IMR-90 (cell line): Measurements from ENCODE around the gene CMC1. TPM values are rescaled to one million over a fixed set of nuclear protein-coding genes. Genes with fewer than 3 reads are reported as not detected.

Source experiments
- ATAC-seq: fragments of 200-7000 bp; cut with Tn5 transposase; 2 replicates; pipeline ENCODE4 v1.9.1; 2020; ENCODE audit warnings: low read depth, mild to moderate bottlenecking, moderate library complexity
- BruUV-seq: library from RNA; stranded (reverse); fragments of 400-500 nt; replicated peaks from 2 replicates; lab custom pipeline; 2021; lab: Mats Ljungman, UMichigan
- CTCF ChIA-PET: fragments of 300-600 bp; formaldehyde crosslinking; extraction: SDS; loops from one replicate; lab custom pipeline; 2021; ENCODE audit warnings: antibody characterized with exemption; lab: Yijun Ruan, JAX
- POLR2A ChIA-PET: fragments of 300-600 bp; sonication (Branson Sonifier 250); formaldehyde crosslinking; loops from one replicate; lab custom pipeline; 2022; ENCODE audit warnings: antibody characterized with exemption; ENCODE audit not compliant: unreplicated experiment; lab: Charles Lee
- DNase-seq: peaks from one replicate; pipeline ENCODE4 v3.0.0; 2013
- H2AFZ ChIP-seq: replicated peaks from 2 replicates; pipeline ENCODE3; 2013; ENCODE audit warnings: low read length, mild to moderate bottlenecking; ENCODE audit not compliant: poor library complexity
- H2AK5ac ChIP-seq: 2 replicates; pipeline ENCODE4 v1.6.1; 2013; ENCODE audit warnings: low read depth, low read length, inconsistent platforms
- H2AK9ac ChIP-seq: replicated peaks from 2 replicates; pipeline ENCODE3; 2013; ENCODE audit warnings: mild to moderate bottlenecking, low read depth, low read length, moderate library complexity; ENCODE audit not compliant: poor library complexity
- H2BK120ac ChIP-seq: 2 replicates; pipeline ENCODE4 v1.6.1; 2013; ENCODE audit warnings: low read depth, low read length, inconsistent platforms
- H2BK15ac ChIP-seq: 3 replicates; pipeline ENCODE4 v1.6.1; 2013; ENCODE audit warnings: low read depth, low read length, inconsistent platforms
- H2BK20ac ChIP-seq: 2 replicates; pipeline ENCODE4 v1.6.1; 2013; ENCODE audit warnings: low read depth, mild to moderate bottlenecking, inconsistent platforms, low read length, moderate library complexity
- H2BK5ac ChIP-seq: 2 replicates; pipeline ENCODE4 v1.6.1; 2013; ENCODE audit warnings: mild to moderate bottlenecking, low read depth, low read length, inconsistent platforms; ENCODE audit not compliant: poor library complexity, severe bottlenecking
- H3K14ac ChIP-seq: replicated peaks from 2 replicates; pipeline ENCODE4 v1.6.1; 2013; ENCODE audit warnings: low read depth, low read length, inconsistent platforms
- H3K18ac ChIP-seq: 2 replicates; pipeline ENCODE4 v1.6.1; 2013; ENCODE audit warnings: low read depth, low read length, control low read depth
- H3K23ac ChIP-seq: 2 replicates; pipeline ENCODE4 v1.6.1; 2013; ENCODE audit warnings: low read depth, low read length, inconsistent platforms
- H3K27ac ChIP-seq: 2 replicates; pipeline ENCODE4 v1.5.1; 2013; ENCODE audit warnings: mild to moderate bottlenecking, control low read depth, low read length; ENCODE audit not compliant: insufficient read depth
- H3K27me3 ChIP-seq: 2 replicates; pipeline ENCODE4 v1.6.1; 2013; ENCODE audit warnings: low read length; ENCODE audit not compliant: control insufficient read depth, insufficient read depth
- H3K36me3 ChIP-seq: 2 replicates; pipeline ENCODE4 v1.6.1; 2013; ENCODE audit warnings: low read length, mixed read lengths; ENCODE audit not compliant: control insufficient read depth, insufficient read depth
- H3K4ac ChIP-seq: 2 replicates; pipeline ENCODE4 v1.6.1; 2013; ENCODE audit warnings: low read depth, low read length, inconsistent platforms
- H3K4me1 ChIP-seq: 2 replicates; pipeline ENCODE4 v1.6.1; 2013; ENCODE audit warnings: low read length, mixed read lengths; ENCODE audit not compliant: control insufficient read depth, insufficient read depth
- H3K4me2 ChIP-seq: 2 replicates; pipeline ENCODE4 v1.6.1; 2013; ENCODE audit warnings: low read depth, mild to moderate bottlenecking, control low read depth, low read length, moderate library complexity
- H3K4me3 ChIP-seq: 2 replicates; pipeline ENCODE4 v1.5.1; 2013; ENCODE audit warnings: low read depth, mild to moderate bottlenecking, control low read depth, low read length, moderate library complexity; ENCODE audit not compliant: insufficient read depth
- H3K56ac ChIP-seq: 2 replicates; pipeline ENCODE4 v1.6.1; 2013; ENCODE audit warnings: low read length, inconsistent platforms; ENCODE audit not compliant: insufficient read depth; ENCODE audit errors: extremely low read depth
- H3K79me1 ChIP-seq, 2 experiments: 2 replicates each; pipeline ENCODE4 v1.6.1; 2013; ENCODE audit warnings: low read length in 2 of 2, inconsistent platforms in 1 of 2, low read depth in 1 of 2
- H3K9ac ChIP-seq: 2 replicates; pipeline ENCODE4 v1.6.1; 2013; ENCODE audit warnings: low read depth, low read length, control low read depth
- H3K9me1 ChIP-seq: 2 replicates; pipeline ENCODE4 v1.6.1; 2013; ENCODE audit warnings: low read length, inconsistent platforms; ENCODE audit not compliant: insufficient read depth
- H3K9me3 ChIP-seq: 2 replicates; pipeline ENCODE4 v1.6.1; 2013; ENCODE audit warnings: low read length; ENCODE audit not compliant: control insufficient read depth, insufficient read depth
- H4K20me1 ChIP-seq: 2 replicates; pipeline ENCODE4 v1.6.1; 2013; ENCODE audit warnings: low read length, inconsistent platforms; ENCODE audit not compliant: insufficient read depth
- H4K5ac ChIP-seq: 2 replicates; pipeline ENCODE4 v1.6.1; 2013; ENCODE audit warnings: mild to moderate bottlenecking, low read depth, low read length, control low read depth
- H4K8ac ChIP-seq, 2 experiments: 2 replicates each; pipeline ENCODE4 v1.6.1; 2013; ENCODE audit warnings: low read depth in 2 of 2, low read length in 2 of 2, control low read depth in 1 of 2, inconsistent platforms in 1 of 2
- H4K91ac ChIP-seq: 2 replicates; pipeline ENCODE4 v1.6.1; 2013; ENCODE audit warnings: low read depth, low read length, inconsistent platforms; ENCODE audit not compliant: insufficient read depth
- BHLHE40 ChIP-seq: fragments of 150-350 bp; IDR thresholded peaks from 2 replicates; pipeline ENCODE4 v1.6.1; 2016; ENCODE audit warnings: mild to moderate bottlenecking, low read depth, low read length
- CEBPB ChIP-seq: IDR thresholded peaks from 2 replicates; pipeline ENCODE4 v1.6.1; 2012; ENCODE audit warnings: low read depth, low read length, improper control_type of control experiment
- CHD1 ChIP-seq: IDR thresholded peaks from 2 replicates; pipeline ENCODE4 v1.6.1; 2012; ENCODE audit warnings: low read depth, low read length, improper control_type of control experiment
- CTCF ChIP-seq: conservative IDR thresholded peaks from 2 replicates; pipeline ENCODE4 v1.5.1; 2012; ENCODE audit warnings: mild to moderate bottlenecking, low read depth, low read length, improper control_type of control experiment
- ELK1 ChIP-seq: fragments of 150-350 bp; IDR thresholded peaks from 2 replicates; pipeline ENCODE4 v1.6.1; 2016; ENCODE audit warnings: low read depth, mild to moderate bottlenecking, low read length, moderate library complexity, borderline replicate concordance
- FOS ChIP-seq: fragments of 150-350 bp; IDR thresholded peaks from 2 replicates; pipeline ENCODE4 v1.6.1; 2016; ENCODE audit warnings: low read depth, low read length
- MAFK ChIP-seq: IDR thresholded peaks from 2 replicates; pipeline ENCODE4 v1.6.1; 2012; ENCODE audit warnings: low read depth, low read length, improper control_type of control experiment
- MAZ ChIP-seq: IDR thresholded peaks from 2 replicates; pipeline ENCODE4 v1.6.1; 2012; ENCODE audit warnings: low read depth, mild to moderate bottlenecking, low read length, improper control_type of control experiment, moderate library complexity, borderline replicate concordance
- MXI1 ChIP-seq: IDR thresholded peaks from 2 replicates; pipeline ENCODE4 v1.6.1; 2012; ENCODE audit warnings: low read depth, mild to moderate bottlenecking, low read length, moderate library complexity, borderline replicate concordance
- NFE2L2 ChIP-seq: fragments of 150-350 bp; IDR thresholded peaks from 2 replicates; pipeline ENCODE4 v1.6.1; 2016; ENCODE audit warnings: low read depth, mild to moderate bottlenecking, low read length
- POLR2A ChIP-seq: IDR thresholded peaks from 2 replicates; pipeline ENCODE4 v1.6.1; 2012; ENCODE audit warnings: mild to moderate bottlenecking, low read depth, low read length
- RAD21 ChIP-seq: IDR thresholded peaks from 2 replicates; pipeline ENCODE4 v1.6.1; 2012; ENCODE audit warnings: low read length, improper control_type of control experiment
- RCOR1 ChIP-seq: IDR thresholded peaks from 2 replicates; pipeline ENCODE4 v1.6.1; 2012; ENCODE audit warnings: mild to moderate bottlenecking, low read length, improper control_type of control experiment; ENCODE audit not compliant: insufficient replicate concordance
- RFX5 ChIP-seq: IDR thresholded peaks from 2 replicates; pipeline ENCODE4 v1.8.0; 2012; ENCODE audit warnings: low read depth, mild to moderate bottlenecking, low read length, moderate library complexity
- SMC3 ChIP-seq: fragments of 150-350 bp; IDR thresholded peaks from 2 replicates; pipeline ENCODE4 v1.6.1; 2016; ENCODE audit warnings: low read depth, mild to moderate bottlenecking, antibody characterized with exemption, low read length, moderate library complexity
- USF2 ChIP-seq: fragments of 150-350 bp; IDR thresholded peaks from 2 replicates; pipeline ENCODE4 v1.6.1; 2017; ENCODE audit warnings: mild to moderate bottlenecking, antibody characterized with exemption, low read length, low read depth
- dilution Hi-C: fragments of 300-500 bp; cut with HindIII; formaldehyde crosslinking; loops from one replicate; pipeline ENCODE4 v1.14.3; 2018; ENCODE audit warnings: low sequenced_read_pairs; ENCODE audit not compliant: unreplicated experiment
- in situ Hi-C: fragments of 300-500 bp; cut with MboI; formaldehyde crosslinking; loops from 3 replicates; pipeline ENCODE4 v1.14.3; 2019; ENCODE audit warnings: low sequenced_read_pairs, inconsistent platforms, mixed read lengths
- intact Hi-C: fragments of 100-400 bp; cut with micrococcal nuclease; formaldehyde crosslinking; loops from 2 replicates; pipeline ENCODE4 v1.10.0; 2022
- polyA plus RNA-seq, 3 experiments: library from polyadenylated mRNA; depleted of rRNA; stranded (reverse); fragments of >200 nt; gene quantifications; 2 replicates each; pipeline ENCODE4 v1.2.3, GENCODE V29; 2012; ENCODE audit warnings: low replicate concordance in 1 of 3
- total RNA-seq: library from RNA; depleted of rRNA; stranded (reverse); fragments of >200 nt; gene quantifications from 2 replicates; pipeline ENCODE4 v1.2.3, GENCODE V29; 2012

Gene CMC1
- total and polyA plus RNA-seq, 2 of the 4 experiments (the other 2 are of a cell fraction), result 1.6 to 18.3 TPM

GRCh38 chr3:28265641-28266040, 24.2 kb downstream of the CMC1 start:
- H3K9ac ChIP-seq, result no peak overlapping the region
- dilution Hi-C loops, result no loop called here
- no TSS peak for BruUV-seq
- no peak overlapping the region for H3K4me3 ChIP-seq
- H2AFZ ChIP-seq, result no peak overlapping the region
- no peak overlapping the region for H3K56ac ChIP-seq
- TF ChIP-seq RCOR1 (no peak), CHD1 (no peak), POLR2A (no peak), RFX5 (no peak), ELK1 (no peak), MAFK (no peak), FOS (no peak), BHLHE40 (no peak), RAD21 (no peak), SMC3 (no peak), USF2 (no peak), MAZ (no peak), CEBPB (no peak), CTCF (no peak), NFE2L2 (no peak), MXI1 (no peak)
- H4K20me1 ChIP-seq, result no peaks in the 10 kb centered on the region
- DNase-seq (no peak), ATAC-seq (no peak)
- H3K23ac ChIP-seq, result no peak overlapping the region
- H4K8ac ChIP-seq, result no peak overlapping the region
- H3K4ac ChIP-seq, result no peak overlapping the region
- H4K5ac ChIP-seq, result no peak overlapping the region
- H2BK15ac ChIP-seq, result no peak overlapping the region
- H3K4me1 ChIP-seq, result no peaks in the 10 kb centered on the region
- H2BK120ac ChIP-seq, result no peak overlapping the region
- no peak overlapping the region for H3K27ac ChIP-seq
- ChIA-PET POLR2A (no interaction called here), CTCF (interaction anchor here (0.7 to 1.5 kb wide), 2 partner anchors 11 to 369 kb away, joined by 3 read pairs; no protein-coding TSS in a partner anchor)
- in situ Hi-C loops, result no loop called here
- H3K4me2 ChIP-seq, result no peak overlapping the region
- peaks cover 11 to 14% of the 10 kb centered on the region in 2 experiments for H3K79me1 ChIP-seq
- H3K14ac ChIP-seq, result no peak overlapping the region
- no peak overlapping the region for H2AK5ac ChIP-seq
- intact Hi-C loops, result no loop called here
- H3K27me3 ChIP-seq, result no peaks in the 10 kb centered on the region
- no peak overlapping the region for H3K18ac ChIP-seq
- no peaks in the 10 kb centered on the region for H3K9me3 ChIP-seq
- H2BK20ac ChIP-seq, result no peak overlapping the region
- no peaks in the 10 kb centered on the region; the same call in 1 of the 2 replicates for H3K9me1 ChIP-seq
- no peak overlapping the region for H4K91ac ChIP-seq
- H2AK9ac ChIP-seq, result no peak overlapping the region
- no peak overlapping the region for H2BK5ac ChIP-seq
- H3K36me3 ChIP-seq, result 0 out of 2 replicates have a peak, but pooled peaks cover 2% of the 10 kb centered on the region
